Activated naive CD8-positive, alpha-beta T cell treated with anti-CD3 and anti-CD28 coated beads, Interleukin-2, amount 10 ng/mL, durations not matched to agents 7 days and 5 days (primary cell): ENCODE data around the gene NTMT1. TPM values are rescaled to one million over a fixed set of nuclear protein-coding genes. Genes with fewer than 3 reads are reported as not detected.
"Not testable (repeated sequence)": the region's sequence is repeated elsewhere in the genome, so short reads cannot be mapped to it uniquely, and the experiment has no call there.

Experiments
- ATAC-seq: fragments of 150-1000 bp; cut with Tn5 transposase; one replicate; pipeline ENCODE4 v1.10.0; 2021; ENCODE audit warnings: low read depth, moderate library complexity
- POLR2A ChIA-PET: fragments of 350-600 bp; sonication (Branson Sonifier 250); formaldehyde crosslinking; loops from one replicate; lab custom pipeline; 2021; ENCODE audit warnings: antibody characterized with exemption; lab: Charles Lee
- DNase-seq: peaks from one replicate; pipeline ENCODE4 v3.0.0; 2021
- H3K27ac Mint-ChIP-seq: one replicate; pipeline ENCODE4 v1.8.0; 2022; ENCODE audit warnings: mild to moderate bottlenecking, mixed read lengths
- H3K27me3 Mint-ChIP-seq: one replicate; pipeline ENCODE4 v1.8.0; 2022; ENCODE audit warnings: mild to moderate bottlenecking, moderate library complexity, mixed read lengths
- H3K36me3 Mint-ChIP-seq: one replicate; pipeline ENCODE4 v1.8.0; 2021; ENCODE audit warnings: mild to moderate bottlenecking, mixed read lengths
- H3K4me1 Mint-ChIP-seq: one replicate; pipeline ENCODE4 v1.8.0; 2021; ENCODE audit warnings: mixed read lengths
- H3K4me3 Mint-ChIP-seq: one replicate; pipeline ENCODE4 v1.8.0; 2022; ENCODE audit warnings: mild to moderate bottlenecking, moderate library complexity, mixed read lengths
- H3K9me3 Mint-ChIP-seq: one replicate; pipeline ENCODE4 v1.8.0; 2021; ENCODE audit warnings: mixed read lengths
- total RNA-seq, 2 experiments: library from RNA; stranded (reverse); gene quantifications; one replicate each; pipeline ENCODE4 v1.2.3, GENCODE V29; 2021

Gene NTMT1
- total RNA-seq, 2 experiments from 2014 or later = 30.1 to 34.9 TPM

DNA sequence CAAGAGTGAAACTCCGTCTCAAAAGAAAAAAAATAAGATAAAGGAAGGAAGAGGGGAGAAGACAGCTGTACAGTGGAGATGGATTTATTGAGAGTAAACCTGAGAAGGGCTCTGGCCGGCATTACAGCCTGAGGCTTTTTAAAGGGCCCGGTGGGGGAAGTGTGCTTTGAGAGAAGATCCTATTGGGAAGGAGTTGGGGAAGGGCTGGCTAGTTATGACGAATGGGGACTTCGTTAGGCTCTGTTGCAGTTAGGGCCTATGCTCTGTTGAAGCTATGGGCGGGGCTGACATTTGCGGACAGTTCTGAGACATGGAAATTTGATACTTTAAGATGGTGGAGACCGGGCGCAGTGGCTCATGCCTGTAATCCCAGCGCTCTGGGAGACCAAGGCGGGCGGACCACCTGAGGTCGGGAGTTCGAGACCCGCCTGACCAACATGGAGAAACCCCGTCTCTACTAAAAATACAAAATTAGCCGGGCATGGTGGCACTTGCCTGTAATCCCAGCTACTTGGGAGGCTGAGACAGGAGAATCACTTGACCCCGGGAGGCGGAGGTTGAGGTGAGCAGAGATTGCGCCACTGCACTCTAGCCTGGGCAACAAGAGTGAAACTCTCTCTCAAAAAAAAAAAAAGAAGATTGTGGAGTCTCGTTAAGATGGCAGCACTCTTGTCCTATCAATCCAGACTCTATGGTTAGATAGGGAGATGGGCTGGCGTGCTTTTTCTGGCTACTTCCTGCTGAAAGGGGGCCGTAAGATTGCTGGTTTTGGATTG lies 38.3 kb upstream of the NTMT1 start:
- POLR2A ChIA-PET = interaction anchor here (1.3 to 1.9 kb wide), 3 partner anchors 9 to 410 kb away, joined by 4 to 14 read pairs (median 6); partner anchors contain the start of gene IER5L
- no peaks in the 10 kb centered on the region for H3K36me3 Mint-ChIP-seq
- peaks cover 11% of the 10 kb centered on the region for H3K27me3 Mint-ChIP-seq
- peaks cover 37% of the 10 kb centered on the region for H3K4me1 Mint-ChIP-seq
- no peak overlapping the region for H3K4me3 Mint-ChIP-seq
- no peak for ATAC-seq
- no peak for DNase-seq
- no peaks in the 10 kb centered on the region for H3K9me3 Mint-ChIP-seq
- peak overlapping the region; percentile 6 for H3K27ac Mint-ChIP-seq

- H3K4me3 Mint-ChIP-seq = no peak overlapping the region
- no peaks in the 10 kb centered on the region for H3K9me3 Mint-ChIP-seq
- DNase-seq (no peak), ATAC-seq (no peak)
- no peaks in the 10 kb centered on the region for H3K36me3 Mint-ChIP-seq
- H3K27ac Mint-ChIP-seq = no peak overlapping the region
- peaks cover 29% of the 10 kb centered on the region for H3K4me1 Mint-ChIP-seq
- POLR2A ChIA-PET = no interaction called here
- peaks cover 22% of the 10 kb centered on the region for H3K27me3 Mint-ChIP-seq
These were observed 35.5 kb upstream of the NTMT1 start for GRCh38 chr9:129590466-129590865.

- Mint-ChIP-seq H3K36me3 (no peaks in the 10 kb centered on the region), H3K9me3 (no peaks in the 10 kb centered on the region), H3K4me1 (peaks cover 26% of the 10 kb centered on the region), H3K27me3 (peaks cover 22% of the 10 kb centered on the region), H3K27ac (no peak overlapping the region), H3K4me3 (no peak overlapping the region)
- ATAC-seq = no peak
- no peak for DNase-seq
- POLR2A ChIA-PET = interaction anchor here (0.7 kb wide), 1 partner anchor 1826 kb away, joined by 5 read pairs; no protein-coding TSS in a partner anchor
These were observed 34.0 kb upstream of the NTMT1 start for GRCh38 chr9:129591916-129592315.

DNA sequence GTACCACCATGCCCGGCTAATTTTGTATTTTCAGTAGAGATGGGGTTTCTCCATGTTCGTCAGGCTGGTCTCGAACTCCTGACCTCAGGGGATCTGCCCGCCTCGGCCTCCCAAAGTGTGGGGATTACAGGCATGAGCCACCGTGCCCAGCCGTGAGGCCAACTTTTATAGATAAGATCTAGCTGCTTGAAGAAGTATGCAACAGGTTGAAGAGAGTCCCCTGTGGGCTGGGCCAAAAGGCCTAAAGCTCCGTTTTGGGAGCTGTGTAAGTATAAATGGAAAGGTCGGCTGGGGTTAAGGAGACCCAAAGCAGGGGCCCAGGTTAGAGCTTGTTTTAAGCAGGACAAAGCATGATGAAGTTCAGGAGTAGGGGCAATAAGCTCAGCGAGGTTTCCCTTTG lies 33.2 kb upstream of the NTMT1 start:
- DNase-seq, ATAC-seq, H3K36me3 Mint-ChIP-seq, H3K4me3 Mint-ChIP-seq, H3K9me3 Mint-ChIP-seq, H3K27ac Mint-ChIP-seq: not testable (repeated sequence)
- Mint-ChIP-seq H3K4me1 (peaks cover 19% of the 10 kb centered on the region), H3K27me3 (peaks cover 22% of the 10 kb centered on the region)
- POLR2A ChIA-PET = interaction anchor here (0.6 to 1.5 kb wide), 3 partner anchors 9 to 183 kb away, joined by 4 to 6 read pairs (median 5); no protein-coding TSS in a partner anchor

- ATAC-seq = no peak
- H3K36me3 Mint-ChIP-seq = peaks cover 2% of the 10 kb centered on the region
- POLR2A ChIA-PET = no interaction called here
- no peak overlapping the region for H3K27ac Mint-ChIP-seq
- DNase-seq = no peak
- peaks cover 29% of the 10 kb centered on the region for H3K4me1 Mint-ChIP-seq
- H3K9me3 Mint-ChIP-seq = no peaks in the 10 kb centered on the region
- H3K4me3 Mint-ChIP-seq = no peak overlapping the region
- H3K27me3 Mint-ChIP-seq = peaks cover 17% of the 10 kb centered on the region
These were observed 31.3 kb upstream of the NTMT1 start for GRCh38 chr9:129594632-129595031.

DNA sequence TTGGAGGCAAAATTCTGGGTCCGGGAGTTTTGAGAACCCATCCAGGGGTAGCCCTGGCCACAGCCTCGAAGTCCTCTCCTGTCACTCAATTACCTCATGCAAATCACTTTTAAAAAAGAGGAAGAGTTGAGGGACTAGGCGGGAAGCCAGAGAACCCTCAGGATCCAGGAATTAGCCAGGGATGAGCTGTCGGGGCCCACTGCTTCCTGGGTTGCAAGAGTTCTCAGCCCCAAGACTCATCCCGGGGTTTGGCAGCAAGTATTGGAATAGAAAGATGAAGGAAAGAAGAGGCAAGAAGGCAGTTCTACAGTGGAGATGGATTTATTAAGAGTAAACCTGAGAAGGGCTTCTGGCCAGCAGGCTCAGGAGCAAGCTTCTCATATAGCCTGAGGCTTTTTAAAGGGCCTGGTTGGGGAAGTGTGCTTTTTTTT lies 30.6 kb upstream of the NTMT1 start:
- POLR2A ChIA-PET = interaction anchor here (0.5 to 2.9 kb wide), 5 partner anchors 9 to 1459 kb away, joined by 3 to 14 read pairs (median 9); no protein-coding TSS in a partner anchor
- H3K9me3 Mint-ChIP-seq = no peaks in the 10 kb centered on the region
- H3K4me1 Mint-ChIP-seq = peaks cover 29% of the 10 kb centered on the region
- peaks cover 15% of the 10 kb centered on the region for H3K27me3 Mint-ChIP-seq
- no peak for DNase-seq
- no peak for ATAC-seq
- H3K4me3 Mint-ChIP-seq = no peak overlapping the region
- H3K36me3 Mint-ChIP-seq = peaks cover 2% of the 10 kb centered on the region
- H3K27ac Mint-ChIP-seq = peak overlapping the region; percentile 51

GRCh38 chr9:129595903-129596540 lies 29.9 kb upstream of the NTMT1 start:
- Mint-ChIP-seq H3K4me1 (peaks cover 29% of the 10 kb centered on the region), H3K27me3 (peaks cover 10% of the 10 kb centered on the region), H3K27ac (peak overlapping the region; percentile 72), H3K36me3 (peaks cover 2% of the 10 kb centered on the region), H3K4me3 (peak overlapping the region; percentile 9), H3K9me3 (no peaks in the 10 kb centered on the region)
- ATAC-seq = no peak
- POLR2A ChIA-PET = interaction anchor here (0.7 to 2.9 kb wide), 5 partner anchors 10 to 213 kb away, joined by 3 to 14 read pairs (median 9); no protein-coding TSS in a partner anchor
- no peak for DNase-seq

DNA sequence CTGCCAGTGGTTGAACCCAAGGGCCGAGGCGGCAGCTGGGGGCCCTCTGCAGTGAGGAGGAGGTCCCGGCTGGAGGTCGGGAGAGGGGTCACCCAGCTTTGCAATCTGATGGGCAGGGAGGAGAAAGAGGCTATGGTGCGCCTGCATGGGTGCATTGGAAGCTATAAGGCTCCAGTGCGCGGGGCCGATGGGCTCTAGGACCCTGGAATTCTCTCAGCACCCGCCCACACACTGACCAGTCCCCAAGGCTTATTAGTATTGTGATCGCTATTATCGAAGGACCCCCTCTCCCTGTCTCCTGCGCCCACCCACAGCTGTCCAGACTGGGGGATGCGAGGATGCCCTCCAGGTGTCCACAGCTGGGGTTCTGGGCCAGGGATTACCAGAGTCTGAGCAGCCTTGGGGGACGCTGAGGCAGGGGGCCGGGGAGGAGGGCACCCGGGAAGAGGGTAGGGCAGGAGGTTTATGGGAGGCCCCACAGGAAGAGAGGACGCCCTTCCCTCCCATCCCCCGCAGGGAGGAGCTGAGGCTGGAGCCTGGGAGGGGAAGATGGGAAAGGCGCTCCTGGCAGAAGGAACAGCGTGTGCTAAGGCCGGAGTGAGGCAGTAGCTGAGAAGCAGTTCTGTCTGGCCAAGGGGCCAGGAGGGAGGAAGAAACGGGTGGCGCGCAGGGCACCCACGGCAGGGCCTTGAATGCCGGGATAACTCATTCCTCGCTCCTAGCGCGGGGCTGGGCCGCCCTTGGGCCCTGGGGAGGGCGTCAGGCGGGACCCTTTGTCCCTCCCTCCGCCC lies 29.2 kb upstream of the NTMT1 start:
- ATAC-seq = peak; percentile 7
- no peak for DNase-seq

DNA sequence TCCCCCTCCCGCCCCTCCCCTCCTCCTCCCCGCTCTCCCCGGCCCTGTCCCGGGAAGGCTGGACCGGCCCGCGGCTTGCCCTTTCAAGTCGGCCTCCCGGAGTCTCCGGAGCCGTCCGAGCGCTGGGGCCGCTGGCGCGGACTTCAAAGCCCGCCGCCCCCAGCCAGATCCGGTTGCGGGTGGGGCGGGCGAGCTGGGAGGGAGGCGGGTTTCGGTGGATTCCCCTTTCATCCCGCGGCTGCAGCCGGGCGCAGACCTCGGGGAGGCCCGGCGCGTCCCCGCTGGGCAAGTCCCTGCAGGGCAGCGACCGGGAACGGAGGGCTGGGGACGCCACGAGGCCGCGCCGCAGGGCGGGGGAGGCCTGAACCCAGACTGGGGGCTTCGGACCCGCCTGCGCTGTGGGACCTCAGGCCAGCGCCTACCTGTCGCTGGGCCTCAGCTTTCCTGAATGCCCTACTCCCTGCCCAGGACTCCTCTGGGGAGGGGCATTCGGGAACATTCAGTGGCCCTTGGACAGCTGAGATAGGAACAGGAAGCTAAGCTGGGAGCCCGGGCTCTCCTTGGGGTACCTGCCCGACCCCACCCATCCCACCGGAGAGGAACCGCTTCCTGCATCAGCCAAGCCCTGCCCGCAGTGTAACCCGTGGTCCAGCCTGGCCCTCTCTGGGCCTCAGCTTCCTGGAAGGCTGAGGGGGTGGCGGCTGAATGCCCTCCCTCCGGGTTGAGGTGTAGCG lies 28.4 kb upstream of the NTMT1 start:
- ATAC-seq (peak; percentile 67), DNase-seq (peak; percentile 68)
- Mint-ChIP-seq H3K27me3 (peaks cover 10% of the 10 kb centered on the region), H3K36me3 (peaks cover 2% of the 10 kb centered on the region), H3K4me3 (peak overlapping the region; percentile 67), H3K27ac (peak overlapping the region; percentile 80), H3K4me1 (peaks cover 32% of the 10 kb centered on the region), H3K9me3 (no peaks in the 10 kb centered on the region)
- POLR2A ChIA-PET = interaction anchor here (0.8 to 2.9 kb wide), 8 partner anchors 9 to 457 kb away, joined by 3 to 14 read pairs (median 8); partner anchors contain the start of gene NTMT1

More for the DNA sequence above, 29.2 kb upstream of the NTMT1 start:
- Mint-ChIP-seq H3K27ac (peak overlapping the region; percentile 17), H3K27me3 (peaks cover 10% of the 10 kb centered on the region), H3K4me1 (peaks cover 29% of the 10 kb centered on the region), H3K9me3 (no peaks in the 10 kb centered on the region), H3K36me3 (peaks cover 2% of the 10 kb centered on the region), H3K4me3 (peak overlapping the region; percentile 16)
- POLR2A ChIA-PET = interaction anchor here (0.8 to 2.9 kb wide), 7 partner anchors 10 to 221 kb away, joined by 3 to 14 read pairs (median 9); partner anchors contain the start of gene NTMT1

GRCh38 chr9:129598089-129598596 lies 27.8 kb upstream of the NTMT1 start:
- POLR2A ChIA-PET = interaction anchor here (1.0 to 2.5 kb wide), 3 partner anchors 8 to 457 kb away, joined by 3 to 11 read pairs (median 11); partner anchors contain the start of gene NTMT1
- H3K36me3 Mint-ChIP-seq = peaks cover 2% of the 10 kb centered on the region
- DNase-seq (no peak), ATAC-seq (peak; percentile 55)
- H3K9me3 Mint-ChIP-seq = no peaks in the 10 kb centered on the region
- H3K27me3 Mint-ChIP-seq = peaks cover 10% of the 10 kb centered on the region
- peak overlapping the region; percentile 67 for H3K4me3 Mint-ChIP-seq
- peak overlapping the region; percentile 80 for H3K27ac Mint-ChIP-seq
- H3K4me1 Mint-ChIP-seq = peaks cover 37% of the 10 kb centered on the region

DNA sequence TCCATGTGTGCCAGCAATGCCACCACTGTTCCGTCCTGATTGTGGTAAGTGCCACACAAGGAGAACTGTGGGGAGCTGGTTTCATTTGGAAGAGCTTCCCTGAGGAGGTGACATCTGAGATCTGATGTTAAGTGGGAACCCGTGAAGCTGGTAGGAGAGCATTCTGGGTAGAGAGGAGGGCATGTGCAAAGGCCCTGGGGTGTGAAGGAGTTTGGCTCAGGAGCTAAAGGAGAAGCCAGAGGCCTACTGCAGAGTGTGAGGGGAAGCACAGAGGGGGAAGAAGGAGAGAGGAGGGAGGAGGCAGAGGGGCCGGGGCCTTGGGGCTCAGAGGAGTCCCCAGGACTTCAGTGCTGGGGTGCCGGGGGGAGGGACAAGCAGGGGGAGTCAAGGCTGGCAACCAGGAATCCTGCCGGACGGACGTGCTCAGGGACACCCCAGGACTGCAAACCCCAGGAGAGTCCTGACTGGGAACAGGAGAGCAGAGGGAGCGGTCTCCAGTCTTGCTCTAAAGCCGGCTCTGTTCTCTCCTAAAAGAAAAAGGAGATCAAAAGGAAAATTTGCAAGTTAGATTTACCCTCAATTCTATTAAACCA lies 24.8 kb upstream of the NTMT1 start:
- POLR2A ChIA-PET = no interaction called here
- no peaks in the 10 kb centered on the region for H3K9me3 Mint-ChIP-seq
- DNase-seq (no peak), ATAC-seq (no peak)
- H3K4me1 Mint-ChIP-seq = peaks cover 35% of the 10 kb centered on the region
- peaks cover 2% of the 10 kb centered on the region for H3K36me3 Mint-ChIP-seq
- no peaks in the 10 kb centered on the region for H3K27me3 Mint-ChIP-seq
- H3K4me3 Mint-ChIP-seq = no peak overlapping the region
- no peak overlapping the region for H3K27ac Mint-ChIP-seq
